Loucy (cell line): ENCODE data around the gene TRMT112.

Experiments used
- CTCF ChIP-seq: fragments of 200-600 bp; sonication (generic); conservative IDR thresholded peaks from 2 replicates; pipeline ENCODE4 v1.5.1; 2014; ENCODE audit warnings: mild to moderate bottlenecking, antibody characterized with exemption, low read length
- EZH2phosphoT487 ChIP-seq: fragments of 200-600 bp; IDR thresholded peaks from 2 replicates; pipeline ENCODE4 v1.6.1; 2018; ENCODE audit warnings: antibody characterized with exemption, mild to moderate bottlenecking, moderate library complexity, borderline replicate concordance

GRCh38 chr11:64339286-64339685 lies 21.9 kb upstream of the TRMT112 start:
- TF ChIP-seq CTCF (no peak), EZH2phosphoT487 (no peak)
